Muscle of back (tissue), 11 donors: ENCODE measurements around the gene ZFR2. TPM values are rescaled to one million over a fixed set of nuclear protein-coding genes. Genes with fewer than 3 reads are reported as not detected.
A peak's percentile ranks its signal among the peaks of the same experiment; 100 is the strongest.

Source experiments
- DNase-seq, 3 donors: peaks; one replicate each; pipeline versions ENCODE4 v3.0.0 to v3.0.0-alpha.2; 2013
- polyA plus RNA-seq, 10 donors: library from polyadenylated mRNA; unstranded; fragments of 120-200 nt; gene quantifications; one replicate each; pipeline ENCODE4 v1.2.1, GENCODE V29; 2013; ENCODE audit not compliant: insufficient read length in 10 of 10

ZFR2 gene
- polyA plus RNA-seq, 10 donors, result 0.27 to 0.52 (median 0.29) TPM; not detected in 6

GRCh38 chr19:3837922-3838321 is 30.9 kb downstream of the ZFR2 start:
- no peak for DNase-seq

- no peak for DNase-seq
Observed at GRCh38 chr19:3837332-3837731, 31.5 kb downstream of the ZFR2 start.

GRCh38 chr19:3836887-3837286 is 32.0 kb downstream of the ZFR2 start:
- DNase-seq, result no peak

- DNase-seq, result no peak
Observed at GRCh38 chr19:3835055-3835435, 33.8 kb downstream of the ZFR2 start.

- no peak for DNase-seq
Observed at GRCh38 chr19:3834349-3835054, 34.3 kb downstream of the ZFR2 start.

- DNase-seq, result no peak
Observed at GRCh38 chr19:3833578-3834348, 35.1 kb downstream of the ZFR2 start.

DNA sequence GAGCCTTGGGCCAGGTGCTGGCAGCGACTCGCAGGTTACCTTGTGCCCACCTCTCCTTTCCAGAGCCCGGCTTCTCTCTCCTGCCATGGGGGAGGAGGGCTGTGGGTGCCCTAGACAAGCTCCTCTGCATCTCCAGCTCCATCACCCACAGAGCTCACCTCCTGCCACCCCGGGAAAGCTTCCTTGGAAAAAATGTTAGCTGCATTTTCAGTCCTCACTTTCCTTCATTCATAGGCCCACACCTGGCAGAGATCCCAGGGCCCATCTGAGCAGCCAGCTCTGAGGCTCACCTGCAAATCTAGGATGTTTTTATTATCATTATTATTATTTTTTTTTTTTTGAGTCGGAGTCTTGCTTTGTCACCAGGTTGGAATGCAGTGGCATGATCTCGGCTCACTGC is 36.8 kb downstream of the ZFR2 start:
- DNase-seq, result no peak

DNA sequence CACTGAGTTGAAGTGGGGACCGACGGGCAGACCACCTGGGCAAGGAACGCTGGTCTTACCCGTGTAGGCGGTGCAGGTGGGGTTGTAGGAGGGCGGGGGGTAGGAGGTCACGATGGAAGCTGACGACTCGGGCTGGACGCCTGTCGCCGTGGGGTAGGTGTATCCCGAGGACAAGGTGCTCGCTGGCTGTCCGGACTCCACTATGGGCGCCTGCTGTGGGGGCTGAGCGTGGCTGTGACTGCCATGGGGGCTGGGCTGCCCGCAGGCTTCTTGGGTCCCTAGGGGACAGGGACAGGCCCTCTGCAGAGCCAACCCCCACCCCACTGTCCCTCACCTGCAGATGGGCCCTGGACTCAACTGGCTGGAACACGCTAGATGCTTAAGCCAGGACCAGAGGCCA is 37.2 kb downstream of the ZFR2 start:
- DNase-seq, result no peak

DNA sequence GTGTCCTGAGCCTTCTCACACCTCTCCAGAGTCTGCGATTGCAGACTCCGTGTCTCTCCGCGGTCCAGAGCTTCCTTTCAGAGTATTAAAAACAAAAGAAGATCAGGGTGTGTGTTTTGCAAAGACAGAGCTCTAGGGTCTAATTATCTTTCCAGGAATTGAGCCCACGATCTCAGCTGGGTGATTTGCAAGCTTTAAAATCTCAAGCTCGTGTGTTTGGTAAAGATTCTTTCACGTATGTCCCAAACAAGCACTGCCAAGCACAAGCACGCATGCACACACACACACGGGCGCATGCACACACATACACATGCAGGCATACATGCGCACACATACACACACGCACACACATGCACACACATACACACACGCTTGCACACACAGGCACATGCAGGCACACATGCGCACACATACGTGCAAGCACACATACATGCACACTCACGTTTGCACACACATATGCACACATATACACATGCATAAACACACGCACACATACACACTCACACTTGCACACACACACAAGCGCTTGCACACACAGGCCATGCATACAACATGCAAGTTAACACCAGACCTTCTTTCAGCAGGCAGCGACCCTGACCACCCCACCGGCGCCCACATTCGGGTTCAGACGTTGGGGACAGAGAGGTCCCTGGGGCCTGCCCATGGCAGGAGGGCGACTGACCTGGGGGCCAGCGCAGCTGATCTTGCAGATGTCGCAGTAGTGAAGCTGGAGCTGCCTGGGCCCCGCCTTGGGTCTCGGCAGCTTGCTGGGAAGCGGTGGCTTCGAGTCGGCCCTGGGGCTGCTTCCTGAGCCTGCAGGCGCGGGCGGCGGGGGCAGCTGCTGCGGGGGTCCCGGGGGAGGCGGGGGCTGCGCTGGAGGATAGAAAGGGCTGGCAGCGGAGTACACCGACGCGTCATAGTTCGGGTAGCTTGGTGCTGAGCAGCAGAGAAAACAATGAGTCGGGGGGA is 37.9 kb downstream of the ZFR2 start:
- peak in 1 of 3 donors; percentile 64 for DNase-seq

- DNase-seq, result no peak
Observed at GRCh38 chr19:3827306-3827705, 41.5 kb downstream of the ZFR2 start.

DNA sequence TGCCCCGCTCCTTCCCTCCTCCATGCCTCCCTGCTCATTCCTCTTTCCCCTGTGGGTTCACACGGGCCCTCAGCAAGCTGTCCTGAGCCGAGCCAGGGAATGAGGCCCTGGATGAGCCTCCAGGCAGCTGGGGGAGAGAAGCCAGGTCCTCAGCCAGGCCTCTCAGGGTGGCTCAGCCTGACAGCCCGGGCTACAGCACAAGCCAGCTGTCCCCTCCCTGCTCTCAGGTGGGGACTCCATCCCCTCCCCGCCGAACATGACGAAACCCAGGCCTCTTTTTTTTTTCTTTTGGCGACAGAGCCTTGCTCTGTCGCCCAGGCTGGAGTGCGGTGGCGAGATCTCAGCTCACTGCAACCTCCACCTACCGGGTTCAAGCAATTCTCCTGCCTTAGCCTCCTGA is 42.7 kb downstream of the ZFR2 start:
- DNase-seq, result peak in 1 of 3 donors; percentile 44

GRCh38 chr19:3825286-3825956 is 43.4 kb downstream of the ZFR2 start:
- no peak for DNase-seq

DNA sequence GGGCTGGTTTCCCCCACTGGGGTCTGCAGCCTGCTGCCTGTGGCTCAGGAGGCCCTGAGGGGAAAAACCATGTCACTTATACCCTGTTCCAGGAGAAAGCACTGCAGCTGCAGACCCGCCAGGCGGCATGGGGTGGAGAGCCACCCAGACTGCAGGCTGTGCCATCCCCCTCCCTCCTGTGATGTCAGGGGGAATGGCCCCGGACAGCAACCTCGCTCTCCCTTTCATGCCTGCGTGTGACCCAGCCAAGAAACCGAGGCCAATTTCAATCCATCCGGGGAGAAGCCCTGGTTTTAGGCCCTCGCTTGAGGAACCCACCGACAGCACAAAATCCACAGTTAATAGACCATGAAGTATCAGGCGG is 45.5 kb downstream of the ZFR2 start:
- no peak for DNase-seq

- no peak for DNase-seq
Observed at GRCh38 chr19:3822683-3823349, 46.0 kb downstream of the ZFR2 start.

DNA sequence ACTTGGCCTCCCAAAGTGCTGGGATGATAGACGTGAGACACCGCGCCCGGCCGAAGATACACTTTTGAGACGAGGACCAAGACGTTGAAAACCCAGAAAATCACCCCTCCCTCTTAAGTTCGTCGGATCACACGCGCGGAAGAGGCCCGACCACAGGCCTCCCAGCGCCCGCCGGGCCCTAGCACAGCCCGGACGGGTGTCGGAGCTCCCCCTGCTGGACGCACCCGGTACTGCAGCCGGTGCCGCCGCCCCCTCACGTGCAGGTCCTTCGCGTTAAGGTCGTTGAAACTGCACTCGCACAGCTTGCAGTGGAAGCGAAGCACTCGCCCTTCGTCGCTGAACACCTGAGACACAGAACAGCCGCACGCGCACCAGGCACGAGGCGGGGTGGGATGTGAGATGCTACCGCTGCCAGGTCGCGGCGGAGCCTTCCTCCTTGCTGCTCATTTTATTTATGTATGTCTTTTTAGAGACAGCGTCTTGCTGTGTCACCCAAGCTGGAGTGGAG is 46.9 kb downstream of the ZFR2 start:
- peak; percentile 12 to 64 (median 48) for DNase-seq

DNA sequence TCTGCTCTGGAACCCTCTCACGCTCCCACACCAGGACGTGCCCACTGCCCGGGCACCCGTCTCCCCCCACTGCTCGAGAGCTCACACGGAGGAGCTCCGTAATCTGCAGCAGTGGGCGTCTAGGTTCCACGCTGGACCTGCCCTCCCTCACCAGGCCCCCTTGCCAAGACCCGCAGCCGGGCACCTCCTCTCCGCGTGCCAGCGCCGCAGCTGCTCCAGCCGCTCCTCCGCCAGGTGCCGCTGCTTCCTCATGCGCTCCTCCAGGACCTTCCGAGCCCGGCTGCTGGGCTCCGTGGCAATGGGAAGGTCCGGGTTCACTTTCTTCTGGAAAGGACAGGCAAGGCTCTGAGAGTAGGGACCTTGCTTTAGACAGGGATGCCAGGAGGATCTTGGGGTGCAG is 47.7 kb downstream of the ZFR2 start:
- DNase-seq, result no peak

DNA sequence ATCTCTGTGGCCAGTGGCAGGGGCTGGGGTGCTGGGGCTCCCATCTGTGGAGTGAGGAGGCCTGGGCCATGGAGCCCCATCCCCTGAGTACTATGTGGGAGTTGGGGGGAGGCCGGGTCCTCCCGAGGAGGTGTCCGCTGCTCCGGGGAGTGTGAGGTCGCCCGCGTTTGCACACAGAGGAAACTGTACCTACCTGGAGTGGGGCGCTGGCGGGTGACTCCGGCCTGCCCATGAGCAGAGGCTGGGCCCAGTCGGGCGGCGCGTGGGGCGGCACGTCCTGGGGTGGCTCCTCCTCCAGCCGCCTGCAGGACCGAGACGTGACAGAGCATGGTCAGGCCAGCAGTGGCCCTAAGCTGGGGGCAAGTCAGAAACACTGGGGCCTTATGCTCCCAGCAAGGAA is 48.8 kb downstream of the ZFR2 start:
- no peak for DNase-seq

- no peak for DNase-seq
Observed at GRCh38 chr19:3818918-3819317, 49.9 kb downstream of the ZFR2 start.

- DNase-seq, result peak in 2 of 3 donors; percentile 11 to 39
Observed at GRCh38 chr19:3818466-3818865, 50.4 kb downstream of the ZFR2 start.

GRCh38 chr19:3817761-3818160 is 51.1 kb downstream of the ZFR2 start:
- DNase-seq, result no peak
